GM19023 (cell line): Measurements from ENCODE around the gene ABHD8.

Experiments used
- ATAC-seq: cut with Tn5 transposase; IDR thresholded peaks from one replicate; pipeline ENCODE4 v1.9.1; 2021; ENCODE audit warnings: mild to moderate bottlenecking, moderate library complexity; ENCODE audit not compliant: unreplicated experiment

The ABHD8 gene

GRCh38 chr19:17244618-17245534 lies 58.3 kb downstream of the ABHD8 start:
- ATAC-seq: peak; percentile 11

- ATAC-seq: no peak
These were observed 59.2 kb downstream of the ABHD8 start for GRCh38 chr19:17243830-17244617.

GRCh38 chr19:17243211-17243829 lies 59.9 kb downstream of the ABHD8 start:
- ATAC-seq: no peak

- no peak for ATAC-seq
These were observed 60.6 kb downstream of the ABHD8 start for GRCh38 chr19:17242431-17243208.
